OCI-LY7 (cell line): ENCODE data around the gene THSD7B.

Experiments
- CTCF ChIP-seq: fragments of 200-600 bp; sonication (generic); conservative IDR thresholded peaks from 2 replicates; pipeline ENCODE4 v1.5.1; 2014; ENCODE audit warnings: mild to moderate bottlenecking, antibody characterized with exemption, low read length, moderate library complexity, mixed read lengths
- EZH2phosphoT487 ChIP-seq: fragments of 200-600 bp; sonication (generic); IDR thresholded peaks from 2 replicates; pipeline ENCODE4 v1.6.1; 2018; ENCODE audit warnings: low read depth, borderline replicate concordance, mild to moderate bottlenecking, mixed run types, antibody characterized with exemption, low read length, moderate library complexity, mixed read lengths

- no peak for TF ChIP-seq CTCF
- TF ChIP-seq EZH2phosphoT487 = no peak
Observed at GRCh38 chr2:137254052-137254451, 488.7 kb downstream of the THSD7B start.
